Glomerular visceral epithelial cell (primary cell): ENCODE measurements around the gene STAU1.
A peak's percentile ranks its signal among the peaks of the same experiment; 100 is the strongest.
"Not testable (repeated sequence)": the region's sequence is repeated elsewhere in the genome, so short reads cannot be mapped to it uniquely, and the experiment has no call there.

Source experiments
- DNase-seq: peaks from one replicate; pipeline ENCODE4 v3.0.0-alpha.2; 2016; ENCODE audit errors: extremely low spot score

Gene STAU1, protein sequence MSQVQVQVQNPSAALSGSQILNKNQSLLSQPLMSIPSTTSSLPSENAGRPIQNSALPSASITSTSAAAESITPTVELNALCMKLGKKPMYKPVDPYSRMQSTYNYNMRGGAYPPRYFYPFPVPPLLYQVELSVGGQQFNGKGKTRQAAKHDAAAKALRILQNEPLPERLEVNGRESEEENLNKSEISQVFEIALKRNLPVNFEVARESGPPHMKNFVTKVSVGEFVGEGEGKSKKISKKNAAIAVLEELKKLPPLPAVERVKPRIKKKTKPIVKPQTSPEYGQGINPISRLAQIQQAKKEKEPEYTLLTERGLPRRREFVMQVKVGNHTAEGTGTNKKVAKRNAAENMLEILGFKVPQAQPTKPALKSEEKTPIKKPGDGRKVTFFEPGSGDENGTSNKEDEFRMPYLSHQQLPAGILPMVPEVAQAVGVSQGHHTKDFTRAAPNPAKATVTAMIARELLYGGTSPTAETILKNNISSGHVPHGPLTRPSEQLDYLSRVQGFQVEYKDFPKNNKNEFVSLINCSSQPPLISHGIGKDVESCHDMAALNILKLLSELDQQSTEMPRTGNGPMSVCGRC

DNA sequence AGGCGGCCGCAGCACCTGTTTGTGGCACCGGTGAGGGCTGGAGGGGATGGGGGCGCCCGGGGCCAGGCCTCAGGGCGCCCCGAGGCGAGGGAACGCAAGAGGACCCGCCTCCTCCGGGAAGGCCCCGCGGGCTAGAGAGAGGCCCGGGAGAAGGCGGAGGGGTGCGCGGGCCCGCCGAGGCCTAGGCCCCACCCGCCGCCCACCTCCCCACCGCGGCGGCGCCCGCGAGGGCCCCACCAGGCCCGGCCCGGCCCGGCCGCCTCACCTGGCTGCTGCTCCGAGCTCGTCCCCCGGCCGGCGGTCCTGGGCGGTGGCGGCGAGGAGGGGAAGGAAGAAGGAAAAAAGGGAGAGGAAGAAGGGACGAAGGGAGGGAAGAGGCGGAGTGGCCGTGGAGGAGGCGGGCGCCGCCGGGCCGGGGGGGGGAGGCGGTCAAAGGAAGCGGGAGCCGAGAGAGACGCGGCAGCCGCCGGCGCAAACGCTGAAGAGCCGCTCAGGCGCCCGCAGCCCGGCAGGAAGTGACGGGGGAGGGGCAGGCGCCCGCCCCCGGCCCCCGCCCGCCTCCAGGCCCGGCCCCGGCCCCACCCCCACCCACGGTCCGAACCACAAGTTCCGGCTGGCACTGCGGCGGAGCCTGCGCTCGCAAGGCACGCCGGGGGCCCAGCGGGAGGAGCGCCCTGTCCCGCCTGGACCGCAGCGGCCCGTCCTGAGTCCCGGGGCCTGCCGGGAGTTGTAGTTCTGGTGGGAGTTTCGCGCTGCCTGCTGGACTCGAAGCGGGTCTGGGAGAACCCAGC is at the start of gene STAU1:
STAU1 (minus strand) TSS at position 484 of the 791 bp plus-strand sequence. CDS start 22,133 bp downstream, outside the sequence.
- DNase-seq, result peak; percentile 98

DNA sequence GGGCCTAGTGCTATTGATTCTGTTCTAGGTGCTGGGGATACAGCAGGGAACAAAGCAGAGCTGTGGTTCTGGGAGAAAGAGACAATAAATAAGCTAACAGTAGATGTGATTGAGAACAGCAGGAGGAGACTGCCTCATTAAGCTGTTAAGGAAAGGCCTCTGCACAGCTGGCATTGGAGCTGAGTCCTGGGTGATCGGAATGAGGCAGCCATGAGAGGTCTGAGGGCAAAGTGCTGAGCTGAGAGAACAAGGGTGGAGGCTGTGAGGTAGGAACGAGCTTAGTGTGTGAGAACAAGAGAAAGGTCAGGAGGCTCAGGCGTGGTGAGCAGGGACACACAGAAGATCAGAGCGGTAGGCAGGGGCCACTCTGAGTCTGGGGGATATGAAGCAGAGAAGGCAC is 49.4 kb upstream of the STAU1 start:
- no peak for DNase-seq

DNA sequence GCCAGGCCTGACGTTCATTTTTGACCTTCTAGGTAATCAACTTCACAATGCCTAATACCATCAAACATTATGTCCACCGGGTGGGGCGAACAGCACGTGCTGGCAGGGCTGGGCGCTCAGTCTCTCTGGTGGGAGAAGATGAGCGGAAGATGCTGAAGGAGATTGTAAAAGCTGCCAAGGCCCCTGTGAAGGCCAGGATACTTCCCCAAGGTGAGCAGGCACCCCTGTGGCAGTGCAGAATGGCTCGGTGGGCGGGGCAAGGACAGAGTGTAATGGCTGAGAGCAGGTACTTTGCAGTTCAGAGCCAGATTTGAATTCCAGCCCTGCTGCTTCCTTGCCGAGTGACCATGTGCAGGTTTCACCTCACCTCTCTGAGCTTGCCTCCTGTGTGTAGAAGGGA is 48.2 kb upstream of the STAU1 start:
- no peak for DNase-seq

DNA sequence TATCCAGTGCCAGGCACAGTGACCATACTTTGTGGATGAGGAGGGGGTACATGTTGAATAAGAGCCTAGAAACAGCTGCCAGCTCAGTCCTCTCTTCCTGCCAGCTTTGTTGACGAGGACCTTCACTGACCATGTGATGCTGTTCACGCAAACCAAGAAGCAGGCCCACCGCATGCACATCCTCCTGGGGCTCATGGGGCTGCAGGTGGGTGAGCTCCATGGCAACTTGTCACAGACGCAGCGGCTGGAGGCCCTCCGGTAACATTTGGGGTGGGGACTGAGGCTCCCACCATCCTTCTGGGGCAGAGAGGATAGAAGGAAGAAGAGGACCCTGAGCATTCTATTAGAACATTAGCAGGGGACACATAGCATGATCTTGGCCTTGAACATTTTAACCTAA is 46.7 kb upstream of the STAU1 start:
- DNase-seq, result no peak

DNA sequence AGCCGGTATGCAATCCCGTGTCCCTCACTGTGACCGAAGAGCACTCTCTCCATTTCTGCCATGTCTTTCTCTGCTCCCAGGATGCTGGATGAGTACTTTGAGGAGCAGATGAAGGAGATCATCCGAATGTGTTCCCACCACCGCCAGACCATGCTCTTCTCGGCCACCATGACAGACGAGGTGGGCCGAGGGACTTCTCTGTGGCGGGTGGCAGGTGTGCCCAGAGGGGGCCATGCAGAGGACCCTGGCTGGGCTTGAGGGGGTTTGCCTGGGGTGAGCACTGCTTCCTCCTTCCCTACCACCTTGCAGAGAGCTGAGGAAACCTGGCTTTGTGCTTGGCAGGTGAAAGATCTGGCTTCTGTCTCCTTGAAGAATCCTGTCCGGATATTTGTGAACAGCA is 45.1 kb upstream of the STAU1 start:
- no peak for DNase-seq

DNA sequence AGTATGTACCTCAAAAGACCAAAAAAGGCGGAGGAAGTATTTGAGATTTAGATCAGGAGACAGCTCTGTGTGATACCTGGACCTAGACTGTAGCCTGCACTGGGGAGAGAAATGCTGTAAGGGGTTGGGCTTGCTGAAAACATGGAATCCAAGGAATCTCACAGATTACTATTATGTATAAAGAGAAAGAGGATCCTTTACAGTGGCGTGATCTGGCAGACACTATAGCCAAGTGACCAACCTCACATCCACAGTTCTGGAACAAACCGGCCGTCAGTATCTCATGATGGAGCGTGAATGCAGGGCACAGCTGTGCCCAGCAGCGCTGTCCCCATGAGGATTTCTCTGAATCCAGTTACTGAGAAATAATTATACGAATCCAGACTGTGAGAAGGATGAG is 43.3 kb upstream of the STAU1 start:
- no peak for DNase-seq

DNA sequence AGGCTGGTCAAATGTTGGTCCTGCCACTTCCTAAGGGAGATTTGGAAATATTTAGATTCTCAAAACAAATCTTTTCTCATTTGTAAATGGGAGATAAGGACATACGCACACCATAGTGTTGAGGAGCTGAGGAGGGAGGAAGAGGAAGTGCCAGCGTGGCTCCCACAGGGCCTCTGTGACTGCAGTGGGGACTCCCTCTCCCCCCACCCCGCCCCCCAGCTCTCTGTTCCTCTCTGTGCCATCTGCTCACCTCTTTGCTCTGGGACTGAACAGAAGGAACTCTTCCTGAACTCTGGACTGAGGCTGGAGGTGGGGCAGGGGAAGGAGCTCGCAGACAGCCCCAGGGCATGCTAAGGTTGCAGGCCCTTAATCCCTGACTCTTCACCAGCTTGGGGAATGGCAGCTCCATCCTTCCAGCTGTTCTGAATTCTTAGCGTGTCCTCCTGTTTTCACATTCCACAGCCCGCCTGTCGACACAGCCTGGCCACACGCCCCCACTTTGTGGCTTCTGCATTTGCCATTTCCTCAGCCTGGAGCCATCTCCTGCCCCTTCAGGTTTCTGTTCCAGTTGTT is 42.5 kb upstream of the STAU1 start:
- no peak for DNase-seq

DNA sequence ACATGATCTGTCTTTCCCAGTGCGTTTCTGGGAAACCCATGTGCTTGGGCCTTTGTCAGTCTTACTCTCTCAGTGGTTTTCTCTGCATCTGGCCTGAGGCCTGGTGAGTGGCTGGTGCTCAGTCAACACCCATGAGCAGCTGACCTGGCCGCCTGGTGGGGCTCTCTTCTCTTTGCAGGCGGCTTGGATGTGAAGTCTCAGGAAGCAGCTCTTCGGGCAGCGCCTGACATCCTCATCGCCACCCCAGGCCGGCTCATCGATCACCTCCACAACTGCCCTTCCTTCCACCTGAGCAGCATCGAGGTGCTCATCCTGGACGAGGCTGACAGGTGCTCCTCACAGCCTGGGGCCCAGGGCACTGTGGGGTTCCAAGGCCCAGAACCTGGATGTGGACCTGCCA is 41.9 kb upstream of the STAU1 start:
- no peak for DNase-seq

DNA sequence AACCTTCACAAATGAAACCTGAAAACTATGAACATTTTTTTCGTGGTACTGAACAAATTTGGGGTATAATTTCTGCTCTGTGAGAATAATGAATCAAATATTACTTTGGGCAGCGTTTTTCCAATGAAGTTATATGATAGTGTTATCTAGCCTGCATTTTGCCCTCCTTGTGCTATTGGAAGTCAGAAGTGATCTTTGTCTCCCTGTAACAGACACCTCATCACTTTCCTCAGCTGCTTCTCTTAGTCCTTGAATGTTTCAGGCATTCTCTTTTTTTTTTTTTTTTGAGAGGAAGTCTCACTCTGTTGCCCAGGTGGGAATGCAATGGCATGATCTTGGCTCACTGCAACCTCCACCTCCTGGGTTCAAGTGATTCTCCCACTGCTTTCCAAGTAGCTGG is 41.2 kb upstream of the STAU1 start:
- DNase-seq, result no peak

DNA sequence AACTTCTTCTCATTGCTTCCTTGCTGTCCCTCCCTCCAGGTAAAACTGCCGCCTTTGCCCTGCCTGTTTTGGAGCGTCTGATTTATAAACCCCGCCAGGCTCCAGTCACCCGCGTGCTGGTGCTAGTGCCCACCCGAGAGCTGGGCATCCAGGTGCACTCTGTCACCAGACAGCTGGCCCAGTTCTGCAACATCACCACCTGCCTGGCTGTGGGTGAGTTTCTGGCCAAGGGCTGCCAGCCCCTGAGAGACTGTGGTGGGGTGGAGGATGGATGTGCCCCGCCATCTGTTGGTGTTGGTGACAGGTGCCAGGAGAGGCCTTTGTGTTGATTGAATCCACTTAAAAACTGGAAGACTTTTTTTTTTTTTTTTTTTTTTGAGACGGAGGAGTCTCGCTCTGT is 40.5 kb upstream of the STAU1 start:
- DNase-seq, result no peak

DNA sequence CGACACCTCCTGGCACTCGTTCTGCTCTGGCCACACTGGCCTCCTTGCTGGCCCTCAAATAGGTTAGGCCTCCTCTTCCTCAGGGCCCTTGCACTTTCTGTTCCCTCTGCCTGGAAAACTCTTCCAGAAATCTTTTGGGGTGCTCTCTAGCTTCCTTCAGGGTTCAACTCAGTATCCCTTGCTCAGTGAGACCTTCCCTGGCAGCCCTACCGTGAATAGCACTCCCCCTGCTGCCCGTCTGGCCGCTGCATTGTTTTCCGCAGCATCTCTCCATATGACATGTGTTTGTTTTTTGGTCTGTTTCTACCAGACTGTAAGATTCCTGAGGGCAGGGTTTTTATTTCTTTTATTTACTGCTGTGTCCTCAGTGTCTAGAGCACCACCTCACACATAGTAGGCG is 37.8 kb upstream of the STAU1 start:
- no peak for DNase-seq

DNA sequence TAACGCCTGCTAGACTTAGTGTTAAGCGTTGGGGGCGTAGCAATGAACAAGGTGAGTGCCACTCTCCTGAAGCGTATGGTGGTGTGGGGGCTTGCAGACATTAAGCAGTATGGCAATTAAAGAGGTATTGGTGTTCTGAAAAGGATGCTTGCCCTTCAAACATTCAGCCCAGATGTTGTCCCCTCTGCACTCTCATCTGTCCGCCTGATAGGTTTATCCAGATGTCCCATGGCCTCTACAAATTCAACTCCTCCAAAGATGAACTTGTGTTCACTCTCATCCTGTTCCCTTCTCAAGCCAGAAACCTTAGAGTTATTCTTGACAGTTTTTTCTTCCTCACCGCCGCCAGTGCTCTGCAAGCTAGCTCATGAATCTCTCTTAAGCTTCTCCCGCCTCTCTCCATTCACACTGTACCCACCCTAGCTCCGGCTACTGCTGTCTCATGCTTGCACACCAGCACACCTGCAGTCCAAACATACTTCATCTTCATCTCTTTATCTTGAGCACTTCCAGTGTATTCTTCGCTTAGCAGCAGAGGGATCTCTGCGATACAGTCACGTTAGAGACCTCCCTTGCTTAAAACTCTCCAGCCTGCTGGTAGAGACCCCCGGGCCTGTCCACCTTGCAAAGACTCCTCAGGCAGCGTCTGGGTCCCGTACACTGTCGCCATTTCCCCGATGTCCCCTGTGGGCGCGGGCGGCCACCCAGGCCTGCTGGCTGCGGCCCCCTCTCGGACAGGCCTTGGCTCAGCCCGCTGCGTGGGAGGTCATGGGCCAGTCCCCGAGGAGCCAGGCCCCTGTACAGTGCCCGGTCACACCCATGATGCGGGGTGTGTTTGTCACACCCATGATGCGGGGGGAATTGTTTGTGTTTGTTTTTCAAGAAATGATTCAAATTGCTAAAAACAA is 32.0 kb upstream of the STAU1 start:
- DNase-seq, result no peak

DNA sequence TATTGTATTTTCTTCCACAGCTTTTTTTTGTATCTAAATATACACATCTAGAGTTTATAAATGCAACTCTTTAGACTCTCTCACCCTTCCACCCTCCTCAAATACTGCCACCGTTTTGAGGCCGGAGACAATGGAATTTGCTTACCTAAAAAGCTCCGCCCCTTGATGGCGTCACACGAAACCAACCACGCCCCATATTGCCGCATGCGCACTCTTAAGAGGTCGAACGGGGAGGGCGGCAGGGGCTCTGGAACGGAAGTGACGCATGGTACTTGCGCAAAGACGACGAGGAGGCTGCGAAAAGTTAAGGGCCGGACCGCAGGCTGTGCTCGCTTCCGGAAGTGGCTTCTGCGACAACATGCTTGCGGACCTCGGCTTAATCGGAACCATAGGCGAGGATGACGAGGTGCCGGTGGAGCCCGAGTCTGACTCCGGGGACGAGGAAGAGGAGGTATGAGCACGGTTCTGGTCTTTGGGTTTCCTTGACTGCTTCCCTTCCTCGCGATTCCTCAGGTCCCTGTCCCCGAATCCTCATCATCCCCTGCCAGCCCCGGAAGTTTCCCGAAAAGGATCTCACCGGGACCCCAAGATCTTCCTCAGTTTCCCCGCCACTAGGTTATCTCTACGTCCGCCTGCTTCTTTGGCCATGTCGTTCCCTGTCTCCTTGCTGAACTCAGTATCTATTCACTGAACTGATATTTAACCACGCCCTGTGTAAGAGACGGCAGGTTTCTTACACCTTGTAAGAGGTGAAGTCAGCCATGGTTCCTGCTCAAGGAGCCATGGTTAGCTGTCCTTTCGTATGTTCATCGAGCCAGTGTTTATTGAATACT is 31.2 kb upstream of the STAU1 start, which contains the start of gene DDX27:
DDX27 (plus strand) TSS at position 326 of the 833 bp plus-strand sequence; CDS start at position 359, 33 bp downstream.
- DNase-seq, result peak; percentile 100

DNA sequence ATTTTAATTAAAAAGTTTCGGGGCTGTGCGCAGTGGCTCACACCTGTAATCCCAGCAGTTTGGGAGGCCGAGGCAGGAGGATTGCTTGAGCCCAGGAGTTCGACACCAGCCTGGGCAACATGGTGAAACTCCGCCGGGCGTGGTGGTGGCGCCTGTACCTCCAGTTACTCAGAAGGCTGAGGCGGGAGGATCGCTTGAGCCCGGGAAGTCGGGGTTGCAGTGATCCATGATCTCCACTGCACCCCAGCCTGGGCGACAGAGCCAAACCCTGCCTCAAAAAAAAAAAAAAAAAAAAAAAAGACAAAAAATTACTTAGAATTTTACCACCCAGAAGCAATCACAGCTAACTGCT is 30.6 kb upstream of the STAU1 start:
- DNase-seq, result not testable (repeated sequence)

DNA sequence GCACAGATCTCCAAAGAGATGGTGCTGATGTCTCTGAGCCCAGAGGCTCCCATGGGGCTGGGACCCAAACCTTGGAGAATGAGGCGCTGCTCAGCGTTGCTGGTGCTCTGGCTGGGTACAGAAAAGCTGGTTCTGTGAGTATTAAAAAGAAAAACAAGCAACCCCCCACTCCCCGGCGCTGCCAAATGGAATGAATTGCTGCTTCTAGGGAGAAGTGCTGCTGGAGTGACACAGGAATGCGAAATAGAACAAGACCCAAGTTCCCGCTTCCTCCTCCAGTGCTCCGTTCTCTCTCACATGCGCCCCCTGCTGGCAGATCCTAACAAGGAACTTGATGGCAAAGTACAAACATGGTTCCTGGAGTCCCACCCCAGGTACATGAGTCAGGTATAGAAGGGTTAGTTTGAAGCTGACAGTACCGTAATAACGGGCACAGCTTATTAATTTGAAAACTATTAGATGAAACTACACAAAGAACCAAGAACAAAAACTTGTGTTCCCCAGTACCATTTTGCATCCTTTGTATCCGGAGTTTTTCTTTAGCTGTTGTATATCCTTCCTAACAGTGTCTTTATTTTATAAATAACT is 29.0 kb upstream of the STAU1 start:
- peak; percentile 94 for DNase-seq

DNA sequence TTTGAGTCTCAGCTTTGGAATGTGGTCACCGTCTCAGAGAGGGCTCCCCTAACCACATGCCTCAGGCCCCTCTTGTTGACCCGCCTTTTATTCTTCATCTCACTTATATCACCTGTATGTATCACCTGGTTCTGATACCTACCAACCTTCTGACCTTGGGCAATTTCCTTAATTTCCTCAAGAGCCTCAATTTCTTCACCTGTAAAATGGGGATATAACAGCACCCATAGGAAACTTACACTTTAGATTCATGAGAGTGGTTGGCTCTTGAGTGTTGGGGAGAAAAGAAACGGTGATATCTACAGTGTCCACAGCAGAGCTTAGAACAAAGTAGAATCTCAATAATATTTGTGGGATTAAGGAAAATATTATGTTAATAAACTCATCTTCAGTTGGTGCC is 27.1 kb upstream of the STAU1 start:
- DNase-seq, result no peak

DNA sequence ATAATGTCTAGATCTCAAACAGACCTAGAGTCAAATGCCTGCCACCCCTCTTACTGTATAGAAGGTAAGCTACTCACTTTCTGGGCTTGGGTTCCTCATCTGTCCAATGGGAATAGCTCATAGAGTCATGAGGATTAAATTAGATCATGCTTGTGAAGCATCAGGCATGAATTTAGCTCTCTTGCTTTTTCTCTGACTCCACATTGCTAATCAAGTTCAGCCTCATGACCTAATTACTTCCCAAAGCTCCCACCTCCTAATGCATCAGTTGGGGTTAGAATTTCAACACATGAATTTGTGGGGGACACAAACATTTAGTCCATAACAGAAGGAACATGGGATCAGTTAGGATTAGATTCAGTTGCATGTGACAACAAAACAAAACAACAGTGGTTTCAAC is 26.4 kb upstream of the STAU1 start:
- no peak for DNase-seq

DNA sequence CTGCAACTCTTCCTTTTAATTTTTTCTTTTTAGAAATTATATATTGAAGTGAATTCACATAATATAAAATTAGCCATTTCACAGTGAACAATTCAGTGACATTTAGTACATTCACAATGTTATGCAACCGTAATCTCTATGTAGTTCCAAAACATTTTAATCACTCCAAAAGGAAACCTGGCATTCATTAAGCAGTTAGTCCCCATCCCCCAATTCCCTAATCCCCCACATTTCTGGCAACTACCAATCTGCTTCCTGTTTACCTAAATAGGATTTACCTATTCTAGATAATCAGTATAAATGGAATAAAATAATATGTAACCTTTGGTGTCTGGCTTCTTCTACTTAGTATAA is 22.6 kb upstream of the STAU1 start:
- DNase-seq, result no peak

DNA sequence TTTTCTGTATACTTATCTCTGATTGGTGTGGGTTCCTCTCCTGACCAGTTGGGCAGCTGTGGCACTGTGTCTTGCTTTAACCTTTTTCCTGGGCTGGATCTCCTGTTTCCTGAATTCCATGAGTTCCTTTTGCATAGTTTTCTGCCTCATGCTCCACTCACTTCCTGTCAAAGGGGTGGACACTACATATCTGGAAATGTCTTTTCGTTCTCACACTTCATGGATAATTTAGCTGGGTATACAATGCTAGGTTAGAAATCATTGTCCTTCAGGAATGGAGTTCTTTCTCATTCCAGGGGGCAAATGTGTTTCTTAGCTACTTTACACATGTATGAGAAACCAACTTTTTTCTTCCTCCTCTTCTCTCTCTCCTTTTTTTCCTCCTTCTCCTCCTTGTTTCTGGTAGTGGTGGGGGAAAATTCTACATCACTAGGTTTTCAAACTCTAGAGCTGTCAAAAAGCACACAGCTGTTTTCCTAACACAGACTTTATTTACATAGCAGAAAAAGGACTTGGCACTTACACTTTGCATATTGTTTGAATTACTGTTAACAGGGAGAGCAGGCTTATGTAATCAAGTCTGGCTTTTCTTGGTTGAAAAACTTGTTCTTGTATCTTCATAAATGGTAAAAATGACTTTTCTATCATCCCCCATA is 22.1 kb upstream of the STAU1 start:
- no peak for DNase-seq

DNA sequence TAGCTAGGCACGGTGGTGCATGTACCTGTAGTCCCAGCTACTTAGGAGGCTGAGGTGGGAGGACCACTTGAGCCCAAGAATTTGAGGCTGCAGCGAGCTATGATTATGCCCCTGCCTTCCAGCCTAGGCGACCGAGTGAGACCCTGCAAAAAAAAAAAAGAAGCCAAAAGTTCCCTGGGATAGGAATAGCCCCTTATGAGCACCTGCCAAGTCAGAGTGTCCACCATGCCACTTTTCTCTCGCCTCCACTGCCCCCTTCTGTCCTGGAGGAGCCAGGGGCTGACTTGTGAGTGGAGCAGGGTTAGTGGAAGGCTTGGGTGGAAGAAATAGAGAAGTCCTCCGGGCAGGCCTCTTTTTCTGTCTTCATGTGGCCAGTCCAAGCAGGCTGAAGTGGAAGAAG is 18.9 kb upstream of the STAU1 start:
- no peak for DNase-seq
